Activated T-cell treated with anti-CD3 and anti-CD28 coated beads, Interleukin-2, amount 50 U/mL, for 4 hours (primary cell): ENCODE data around the gene ADAMTSL1. TPM values are rescaled to one million over a fixed set of nuclear protein-coding genes. Genes with fewer than 3 reads are reported as not detected.

ENCODE experiments used
- ATAC-seq, 2 donors: fragments of 200-7000 bp; cut with Tn5 transposase; one replicate each; pipeline ENCODE4 v1.10.0; 2021
- DNase-seq: peaks from one replicate; pipeline ENCODE4 v3.0.0-alpha.2; 2020
- H3K27me3 Mint-ChIP-seq: one replicate; pipeline ENCODE4 v1.8.0; 2021; ENCODE audit warnings: low read depth, mixed read lengths
- H3K36me3 Mint-ChIP-seq: one replicate; pipeline ENCODE4 v1.8.0; 2022; ENCODE audit warnings: mixed read lengths; ENCODE audit not compliant: insufficient read depth
- H3K4me1 Mint-ChIP-seq: one replicate; pipeline ENCODE4 v1.8.0; 2021; ENCODE audit warnings: low read depth, mixed read lengths
- H3K4me3 Mint-ChIP-seq: one replicate; pipeline ENCODE4 v1.8.0; 2021; ENCODE audit warnings: mild to moderate bottlenecking, moderate library complexity, mixed read lengths
- H3K9me3 Mint-ChIP-seq: one replicate; pipeline ENCODE4 v1.8.0; 2021; ENCODE audit warnings: mixed read lengths
- total RNA-seq, 3 donors: library from RNA; stranded (reverse); gene quantifications; one replicate each; pipeline ENCODE4 v1.2.1, GENCODE V29; 2021

The ADAMTSL1 gene
- total RNA-seq, 3 donors from 2014 or later = not detected

DNA sequence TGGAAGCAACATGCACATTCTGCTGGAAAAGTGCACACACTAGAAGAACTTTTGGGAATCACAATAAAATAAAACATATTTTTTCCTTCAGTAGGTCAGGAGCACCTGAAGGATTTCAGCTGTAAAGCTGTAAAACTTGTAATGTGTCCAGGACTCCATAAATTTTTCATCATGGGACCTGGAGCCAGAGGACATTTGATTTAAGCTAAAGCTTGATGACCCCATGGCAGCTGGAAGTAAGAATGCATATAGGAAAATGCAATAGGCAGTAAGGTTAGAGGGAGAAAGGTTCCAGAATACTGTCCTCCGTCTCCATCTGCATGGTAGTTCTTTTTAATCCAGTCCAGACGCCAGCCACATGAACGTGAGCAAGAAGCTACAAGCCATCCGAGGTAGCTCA is 166.0 kb downstream of the ADAMTSL1 start:
- ATAC-seq = no peak

DNA sequence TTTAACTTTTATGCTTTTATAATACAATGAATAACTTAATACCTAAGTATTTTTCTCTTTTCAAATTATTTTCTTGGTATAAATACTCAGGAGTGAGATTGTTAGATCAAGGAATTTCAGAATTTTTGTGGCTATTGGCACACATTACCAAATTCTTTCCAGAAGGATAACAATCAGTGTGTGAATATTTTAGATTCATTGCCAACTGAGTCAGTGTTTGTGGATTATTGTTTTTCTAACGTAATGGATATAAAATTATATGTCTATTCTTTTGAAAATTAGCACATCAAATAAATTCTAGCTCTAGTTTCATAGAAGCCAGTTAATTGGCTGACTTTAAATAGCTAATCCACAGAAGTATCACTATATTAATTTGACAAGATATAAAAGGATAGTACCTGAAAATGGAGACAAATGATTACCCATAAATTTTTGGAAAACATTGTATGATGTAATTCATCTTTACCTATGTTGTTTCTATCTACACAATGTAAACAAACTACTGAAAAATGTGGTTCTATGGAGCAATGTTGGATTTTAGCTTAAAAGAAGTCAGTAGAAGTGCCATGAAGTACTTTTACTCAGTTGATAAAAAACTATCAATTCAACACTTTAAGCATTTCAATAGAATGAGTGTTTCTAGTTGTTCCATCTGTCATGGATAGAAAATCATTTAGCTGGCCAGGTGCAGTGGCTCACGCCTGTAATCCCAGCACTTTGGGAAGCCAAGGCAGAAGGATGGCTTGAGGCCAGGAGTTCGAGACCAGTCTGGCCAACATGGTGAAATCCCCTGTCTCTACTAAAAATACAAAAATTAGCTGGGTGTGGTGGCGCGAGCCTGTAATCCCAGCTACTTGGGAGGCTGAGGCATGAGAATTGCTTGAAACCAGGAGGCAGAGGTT is 185.1 kb downstream of the ADAMTSL1 start:
- no peaks in the 10 kb centered on the region for H3K4me1 Mint-ChIP-seq
- no peaks in the 10 kb centered on the region for H3K9me3 Mint-ChIP-seq
- no peak for DNase-seq
- H3K4me3 Mint-ChIP-seq = no peak overlapping the region
- H3K36me3 Mint-ChIP-seq = no peaks in the 10 kb centered on the region
- no peaks in the 10 kb centered on the region for H3K27me3 Mint-ChIP-seq
- ATAC-seq = no peak

More for the DNA sequence above, 166.0 kb downstream of the ADAMTSL1 start:
- no peaks in the 10 kb centered on the region for H3K36me3 Mint-ChIP-seq
- H3K4me3 Mint-ChIP-seq = no peak overlapping the region
- no peaks in the 10 kb centered on the region for H3K4me1 Mint-ChIP-seq
- no peak for DNase-seq
- H3K27me3 Mint-ChIP-seq = peaks cover 3% of the 10 kb centered on the region
- H3K9me3 Mint-ChIP-seq = no peaks in the 10 kb centered on the region

DNA sequence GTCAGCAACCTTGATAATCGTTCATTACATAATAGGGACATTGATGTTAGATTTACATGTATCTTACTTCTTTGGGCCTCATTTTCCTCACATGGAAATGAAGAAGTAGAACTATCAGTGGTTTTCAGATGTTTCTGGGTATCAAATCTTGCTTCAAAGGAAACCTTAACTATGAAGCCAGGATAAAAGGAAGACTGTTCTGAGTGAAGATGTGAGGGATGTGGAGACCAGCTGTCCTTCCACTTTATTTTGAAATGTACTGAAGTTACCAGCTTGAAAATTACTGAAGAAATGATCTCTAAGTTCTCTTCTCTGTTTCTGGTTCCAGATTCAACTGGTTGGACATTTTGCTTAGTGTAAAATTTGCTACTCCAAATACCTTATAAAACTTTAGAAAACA is 186.0 kb downstream of the ADAMTSL1 start:
- DNase-seq (no peak), ATAC-seq (no peak)
- H3K27me3 Mint-ChIP-seq = no peaks in the 10 kb centered on the region
- H3K4me3 Mint-ChIP-seq = no peak overlapping the region
- no peaks in the 10 kb centered on the region for H3K9me3 Mint-ChIP-seq
- H3K4me1 Mint-ChIP-seq = no peaks in the 10 kb centered on the region
- no peaks in the 10 kb centered on the region for H3K36me3 Mint-ChIP-seq

DNA sequence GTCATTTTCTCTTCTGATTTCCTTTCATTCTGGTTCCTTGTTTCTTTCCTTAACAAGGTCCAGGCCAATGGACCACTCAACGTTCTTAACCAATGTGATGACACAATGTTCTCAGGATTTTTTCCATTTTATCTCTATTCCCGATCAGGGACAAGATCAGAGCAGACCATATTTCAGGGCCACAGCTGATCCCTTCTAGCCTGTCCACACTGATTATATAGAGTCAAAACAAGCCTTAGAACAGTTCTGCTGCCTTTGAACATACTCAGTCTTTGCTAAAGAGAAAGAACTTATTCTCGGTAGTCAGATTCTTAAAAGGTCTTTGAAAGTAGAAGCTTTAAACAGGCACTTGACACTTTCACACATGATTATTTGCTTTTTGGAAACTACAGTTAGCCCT is 188.4 kb downstream of the ADAMTSL1 start:
- no peaks in the 10 kb centered on the region for H3K9me3 Mint-ChIP-seq
- DNase-seq = no peak
- no peaks in the 10 kb centered on the region for H3K36me3 Mint-ChIP-seq
- H3K27me3 Mint-ChIP-seq = no peaks in the 10 kb centered on the region
- H3K4me1 Mint-ChIP-seq = no peaks in the 10 kb centered on the region
- no peak overlapping the region for H3K4me3 Mint-ChIP-seq
- ATAC-seq = no peak

DNA sequence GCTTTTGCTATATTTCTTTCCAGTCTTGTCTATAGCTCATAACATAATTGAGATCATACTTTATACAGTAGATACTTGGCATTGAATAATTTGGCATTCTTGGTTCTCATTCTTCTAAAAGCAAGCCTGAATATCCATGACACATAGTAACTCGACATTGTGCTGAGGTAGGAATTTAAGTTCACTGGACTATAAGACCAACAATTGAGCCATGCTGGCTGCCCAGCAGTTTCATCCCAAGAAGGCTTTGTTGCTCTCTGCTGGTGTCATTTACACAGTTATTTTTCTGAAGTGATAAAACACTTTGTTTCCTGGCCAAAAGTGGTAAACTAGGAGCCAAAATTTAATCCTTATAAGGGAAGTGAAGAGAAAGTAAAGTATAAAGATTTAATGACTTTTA is 192.0 kb downstream of the ADAMTSL1 start:
- ATAC-seq (no peak), DNase-seq (no peak)
- H3K4me3 Mint-ChIP-seq = no peak overlapping the region
- no peaks in the 10 kb centered on the region for H3K4me1 Mint-ChIP-seq
- no peaks in the 10 kb centered on the region for H3K9me3 Mint-ChIP-seq
- no peaks in the 10 kb centered on the region for H3K36me3 Mint-ChIP-seq
- no peaks in the 10 kb centered on the region for H3K27me3 Mint-ChIP-seq

DNA sequence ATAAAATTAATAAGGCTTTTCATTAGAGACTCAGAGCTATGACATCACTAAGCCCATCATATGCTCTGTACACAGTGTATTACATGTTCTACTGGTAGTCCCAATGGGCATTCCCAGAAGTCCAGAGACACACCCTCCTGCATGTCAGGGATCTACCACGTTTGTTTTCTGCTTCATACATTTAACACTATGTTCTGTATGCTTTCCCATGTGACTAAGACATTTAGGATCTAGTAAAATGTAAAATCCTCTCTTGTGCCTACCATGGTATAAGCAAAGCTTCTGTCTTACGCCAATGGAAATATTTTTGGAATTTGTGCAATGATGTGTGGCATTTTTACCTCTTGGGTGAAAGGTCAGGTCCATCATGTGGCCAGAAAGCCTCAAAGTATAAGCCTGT is 192.4 kb downstream of the ADAMTSL1 start:
- ATAC-seq (no peak), DNase-seq (no peak)
- H3K27me3 Mint-ChIP-seq = peaks cover 2% of the 10 kb centered on the region
- no peaks in the 10 kb centered on the region for H3K4me1 Mint-ChIP-seq
- H3K36me3 Mint-ChIP-seq = no peaks in the 10 kb centered on the region
- H3K9me3 Mint-ChIP-seq = no peaks in the 10 kb centered on the region
- H3K4me3 Mint-ChIP-seq = no peak overlapping the region

DNA sequence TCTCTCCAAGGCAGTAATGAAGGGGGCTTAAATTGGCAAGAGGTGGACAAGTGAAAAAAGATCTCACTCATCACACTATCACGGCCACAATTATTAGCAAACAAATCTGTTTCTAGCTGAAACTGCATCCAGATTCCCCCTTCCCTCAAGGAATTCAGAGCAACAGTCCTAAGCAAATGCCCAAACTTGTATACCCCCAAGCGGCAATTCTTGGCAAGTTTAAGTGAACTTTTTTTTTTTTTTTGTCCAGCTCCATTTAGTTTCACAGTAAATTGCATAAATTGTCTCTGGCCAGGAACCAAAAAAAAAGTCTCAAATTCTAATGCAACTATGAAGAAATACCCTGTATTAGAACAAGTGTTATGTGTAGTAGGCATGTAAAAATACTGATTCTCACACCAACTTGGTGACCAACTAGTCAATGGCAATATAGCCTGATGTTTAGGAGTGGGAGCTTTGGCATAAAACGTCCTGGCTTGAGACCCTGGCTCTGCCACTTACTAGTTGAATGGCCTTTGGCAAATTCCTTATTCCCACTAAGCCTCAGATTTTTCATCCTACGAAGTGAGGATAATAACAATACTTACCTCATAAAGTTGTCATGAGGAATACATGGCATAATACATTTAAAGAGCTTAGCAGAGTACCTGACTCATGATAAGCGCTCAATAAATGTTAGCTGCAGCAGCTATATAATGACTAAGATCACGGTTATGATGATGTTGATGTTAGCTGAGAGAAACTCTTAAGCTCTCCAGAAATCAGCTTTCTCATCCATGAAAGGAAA is 193.2 kb downstream of the ADAMTSL1 start:
- no peaks in the 10 kb centered on the region for H3K4me1 Mint-ChIP-seq
- ATAC-seq = no peak
- no peak for DNase-seq
- peaks cover 3% of the 10 kb centered on the region for H3K27me3 Mint-ChIP-seq
- H3K36me3 Mint-ChIP-seq = no peaks in the 10 kb centered on the region
- H3K9me3 Mint-ChIP-seq = no peaks in the 10 kb centered on the region
- no peak overlapping the region for H3K4me3 Mint-ChIP-seq

DNA sequence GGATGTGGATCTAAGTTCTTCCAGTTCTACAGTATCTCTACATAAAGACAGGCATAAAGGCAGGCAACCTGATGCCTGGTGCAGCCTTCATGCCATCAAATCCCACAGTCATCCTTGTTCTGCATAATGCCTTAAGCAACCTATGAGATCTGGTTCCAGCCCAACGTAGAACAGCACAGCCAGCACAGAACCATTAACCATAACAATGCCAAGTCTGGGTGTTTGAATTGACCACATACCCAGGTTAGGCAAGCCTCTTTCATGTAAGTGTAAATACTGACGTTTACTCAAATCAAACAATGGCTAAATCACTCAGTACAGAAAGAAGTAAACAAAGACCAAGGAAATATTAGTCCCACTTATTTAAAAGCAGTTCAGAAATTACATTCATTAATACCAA is 195.0 kb downstream of the ADAMTSL1 start:
- no peaks in the 10 kb centered on the region for H3K9me3 Mint-ChIP-seq
- H3K4me1 Mint-ChIP-seq = no peaks in the 10 kb centered on the region
- H3K36me3 Mint-ChIP-seq = no peaks in the 10 kb centered on the region
- ATAC-seq (no peak), DNase-seq (no peak)
- H3K27me3 Mint-ChIP-seq = peaks cover 3% of the 10 kb centered on the region
- H3K4me3 Mint-ChIP-seq = no peak overlapping the region

DNA sequence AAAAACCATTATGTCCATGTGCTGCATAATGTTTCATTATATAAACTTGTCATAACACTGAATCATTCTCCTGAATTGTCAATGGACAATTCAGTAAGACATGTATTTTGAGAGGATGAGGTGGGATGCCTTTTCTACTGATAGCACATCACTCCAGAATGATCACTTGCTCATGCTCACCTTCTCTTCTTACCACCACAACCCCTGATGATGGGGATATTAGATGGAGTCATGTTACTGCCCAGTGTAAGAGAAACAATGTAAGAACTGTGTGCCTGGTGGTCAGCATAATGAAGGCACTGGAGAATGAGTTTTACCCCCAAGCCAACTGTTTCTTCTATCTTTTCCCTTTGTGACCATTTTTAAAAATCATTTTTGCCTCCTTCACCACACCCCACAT is 198.8 kb downstream of the ADAMTSL1 start:
- no peak for ATAC-seq
- DNase-seq = no peak
- Mint-ChIP-seq H3K36me3 (no peaks in the 10 kb centered on the region), H3K9me3 (no peaks in the 10 kb centered on the region), H3K4me1 (no peaks in the 10 kb centered on the region), H3K27me3 (peaks cover 3% of the 10 kb centered on the region), H3K4me3 (no peak overlapping the region)

DNA sequence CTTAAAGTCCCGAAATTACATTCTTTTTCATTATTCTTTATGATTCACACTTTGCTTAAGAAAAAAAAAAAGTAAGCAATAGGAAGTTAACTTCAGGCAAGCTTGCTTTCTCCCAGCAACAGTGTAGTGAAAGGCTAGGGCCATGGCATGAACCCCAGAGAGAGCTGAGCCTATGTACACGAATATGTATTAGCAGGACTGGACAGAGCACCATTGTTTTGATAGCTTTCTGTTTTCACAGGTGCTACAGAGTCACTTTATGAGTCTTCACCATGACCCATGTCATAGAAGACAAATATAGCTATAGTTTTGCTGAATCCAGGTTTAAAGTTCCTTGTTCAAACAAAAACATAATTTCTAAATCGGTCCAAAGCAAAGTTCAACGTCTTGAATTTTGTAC is 199.2 kb downstream of the ADAMTSL1 start:
- DNase-seq = no peak
- H3K4me1 Mint-ChIP-seq = no peaks in the 10 kb centered on the region
- ATAC-seq = no peak
- no peak overlapping the region for H3K4me3 Mint-ChIP-seq
- peaks cover 3% of the 10 kb centered on the region for H3K27me3 Mint-ChIP-seq
- no peaks in the 10 kb centered on the region for H3K36me3 Mint-ChIP-seq
- H3K9me3 Mint-ChIP-seq = no peaks in the 10 kb centered on the region

DNA sequence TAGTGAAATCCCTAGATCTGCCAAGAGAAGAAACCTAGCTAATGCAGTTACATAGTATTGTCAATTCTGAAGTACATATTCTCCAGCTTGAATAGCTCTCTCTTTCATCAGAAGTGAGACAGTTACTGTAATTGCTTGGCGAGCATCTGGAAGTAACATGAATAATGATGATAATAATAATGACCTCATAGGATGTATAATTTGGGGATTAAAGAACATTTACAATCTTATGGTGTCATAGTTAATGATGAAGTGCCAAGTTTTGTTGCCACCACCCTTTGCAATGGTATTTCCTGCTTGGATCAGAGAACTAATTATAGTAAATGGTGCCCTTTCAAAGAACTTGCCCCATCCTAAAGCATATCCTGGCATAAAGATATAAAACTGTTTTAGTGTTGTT is 201.4 kb downstream of the ADAMTSL1 start:
- ATAC-seq = no peak
- Mint-ChIP-seq H3K4me3 (no peak overlapping the region), H3K36me3 (no peaks in the 10 kb centered on the region), H3K27me3 (peaks cover 3% of the 10 kb centered on the region), H3K4me1 (no peaks in the 10 kb centered on the region), H3K9me3 (no peaks in the 10 kb centered on the region)
- no peak for DNase-seq

DNA sequence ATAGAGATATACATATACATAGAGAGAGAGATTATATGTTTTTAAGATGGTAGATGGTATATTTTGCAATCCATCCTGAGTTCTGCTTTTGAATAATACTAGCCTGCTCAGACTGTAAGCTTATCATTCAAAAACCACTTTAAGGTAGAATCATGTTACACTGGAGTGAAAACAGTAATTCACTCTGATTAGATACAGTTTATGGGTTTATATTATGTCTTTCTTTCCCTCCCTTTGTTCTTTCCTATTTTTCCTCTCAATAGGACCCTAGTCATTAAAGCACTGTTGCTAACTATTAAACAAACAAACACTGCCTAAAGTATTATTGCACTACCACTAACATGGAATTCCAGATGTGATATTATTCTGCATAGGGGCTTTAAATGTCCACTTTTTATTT is 202.0 kb downstream of the ADAMTSL1 start:
- no peak for DNase-seq
- no peaks in the 10 kb centered on the region for H3K36me3 Mint-ChIP-seq
- H3K27me3 Mint-ChIP-seq = peaks cover 3% of the 10 kb centered on the region
- H3K4me1 Mint-ChIP-seq = no peaks in the 10 kb centered on the region
- no peaks in the 10 kb centered on the region for H3K9me3 Mint-ChIP-seq
- no peak overlapping the region for H3K4me3 Mint-ChIP-seq
- no peak for ATAC-seq

DNA sequence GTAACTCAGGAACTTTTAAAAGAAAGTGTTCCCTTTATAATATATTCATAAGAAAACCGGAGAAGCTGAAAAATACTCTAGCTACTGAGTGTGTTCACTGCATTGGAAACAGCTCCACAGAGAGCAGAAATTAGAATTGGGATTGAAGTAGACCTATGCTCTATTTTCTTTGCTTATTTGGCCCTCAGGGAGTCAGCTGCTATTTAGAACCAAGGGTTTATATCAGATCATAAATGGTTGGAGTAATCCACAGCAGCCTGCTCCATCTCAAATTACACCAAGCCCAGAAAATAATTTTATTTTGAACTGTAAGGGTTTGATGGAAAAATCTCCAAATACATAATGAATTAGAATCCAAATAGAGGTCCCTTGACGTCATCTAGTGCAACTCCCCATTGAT is 202.6 kb downstream of the ADAMTSL1 start:
- no peak for ATAC-seq
- no peaks in the 10 kb centered on the region for H3K9me3 Mint-ChIP-seq
- H3K4me1 Mint-ChIP-seq = no peaks in the 10 kb centered on the region
- no peak overlapping the region for H3K4me3 Mint-ChIP-seq
- no peaks in the 10 kb centered on the region for H3K27me3 Mint-ChIP-seq
- no peaks in the 10 kb centered on the region for H3K36me3 Mint-ChIP-seq
- no peak for DNase-seq

DNA sequence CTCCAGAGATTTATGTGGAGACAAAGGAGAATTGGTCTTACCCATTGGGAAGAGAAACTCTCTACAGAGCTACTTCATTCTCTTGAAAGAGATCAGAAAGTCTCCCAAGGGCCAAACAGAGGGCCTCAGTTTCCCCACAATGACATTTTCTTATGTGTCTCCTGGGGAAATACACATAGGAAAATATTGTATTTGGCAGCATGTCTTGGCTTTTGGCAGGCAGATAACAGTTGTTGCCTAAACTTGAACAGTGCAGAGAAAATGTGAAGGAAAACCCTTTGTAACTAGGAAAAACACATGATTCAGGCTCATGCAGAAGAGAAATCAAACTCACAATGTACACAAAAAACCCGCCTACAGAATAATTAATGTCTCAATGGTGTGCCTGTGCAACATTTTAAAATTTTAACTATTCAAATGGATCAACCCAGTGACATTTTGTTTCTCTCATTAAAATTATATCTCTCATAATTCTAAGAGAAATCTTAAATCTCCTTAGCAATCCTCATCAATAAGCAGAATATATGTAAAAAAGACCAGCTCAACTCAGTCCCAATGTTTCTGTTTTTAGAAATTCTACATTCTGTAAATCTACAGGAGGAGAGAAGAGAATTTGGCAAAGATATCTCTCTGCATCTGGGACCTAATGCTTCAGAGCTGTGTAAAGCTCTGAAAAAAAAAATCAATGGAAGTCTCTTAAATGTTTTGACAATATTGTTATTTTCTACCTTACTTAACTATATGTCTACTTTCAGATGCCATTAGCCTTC is 205.1 kb downstream of the ADAMTSL1 start:
- DNase-seq (no peak), ATAC-seq (no peak)
- no peaks in the 10 kb centered on the region for H3K36me3 Mint-ChIP-seq
- H3K27me3 Mint-ChIP-seq = no peaks in the 10 kb centered on the region
- no peaks in the 10 kb centered on the region for H3K4me1 Mint-ChIP-seq
- no peaks in the 10 kb centered on the region for H3K9me3 Mint-ChIP-seq
- no peak overlapping the region for H3K4me3 Mint-ChIP-seq
